ENCODE data around the gene ZC3H7A. TPM values are rescaled to one million over a fixed set of nuclear protein-coding genes. Genes with fewer than 3 reads are reported as not detected.

ZC3H7A gene
- total RNA-seq, 6 experiments from 2014 or later, result 56.5 to 73.0 (median 63.5) TPM

DNA sequence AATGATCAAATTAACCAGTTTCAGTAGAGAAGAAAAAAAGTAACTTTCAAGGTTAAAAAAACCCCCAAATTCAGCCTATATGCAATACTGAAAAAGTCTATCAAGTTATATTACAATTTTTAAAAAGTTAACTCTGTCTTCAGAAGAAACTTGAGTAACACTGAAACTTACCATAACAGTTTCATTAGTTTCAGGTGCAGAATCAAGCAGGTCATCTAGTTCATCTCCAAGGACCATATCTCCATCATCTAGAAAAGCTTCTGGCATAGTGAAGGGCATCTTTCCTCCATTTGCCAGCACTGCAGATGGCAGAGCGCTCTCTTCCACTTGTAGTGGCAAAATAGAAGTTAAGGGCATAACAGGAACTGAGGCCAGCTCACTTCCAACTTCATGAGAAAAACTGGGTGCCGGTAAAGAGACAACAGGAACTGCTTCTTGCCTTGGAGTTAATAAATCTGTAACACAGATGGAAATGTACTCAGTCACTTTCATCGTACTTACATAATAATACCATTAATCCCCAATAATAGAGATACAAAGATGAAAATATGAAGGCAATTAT, 22.9 kb downstream of the ZC3H7A start:
- Mint-ChIP-seq H3K27me3 (ENCODE audit: insufficient read depth) (no peaks in the 10 kb centered on the region), H3K4me3 (no peak overlapping the region), H3K4me1 (ENCODE audit: low read depth) (no peaks in the 10 kb centered on the region), H3K9me3 (no peaks in the 10 kb centered on the region), H3K36me3 (ENCODE audit: low read depth) (peaks cover 21% of the 10 kb centered on the region), H3K27ac (no peak overlapping the region; the same call in 1 of the 2 replicates)
- no peak for TF ChIP-seq CTCF (IDR thresholded peaks at IDR 0.05)
- DNase-seq, result no peak

- TF ChIP-seq CTCF (IDR thresholded peaks at IDR 0.05), result no peak
- H3K27me3 Mint-ChIP-seq (ENCODE audit: insufficient read depth), result no peaks in the 10 kb centered on the region
- no peak overlapping the region; the same call in 1 of the 2 replicates for H3K27ac Mint-ChIP-seq
- no peaks in the 10 kb centered on the region for H3K4me1 Mint-ChIP-seq (ENCODE audit: low read depth)
- no peak overlapping the region for H3K4me3 Mint-ChIP-seq
- DNase-seq, result no peak
- H3K36me3 Mint-ChIP-seq (ENCODE audit: low read depth), result peaks cover 39% of the 10 kb centered on the region
- H3K9me3 Mint-ChIP-seq, result no peaks in the 10 kb centered on the region
These were observed 28.2 kb downstream of the ZC3H7A start for GRCh38 chr16:11768849-11769248.

DNA sequence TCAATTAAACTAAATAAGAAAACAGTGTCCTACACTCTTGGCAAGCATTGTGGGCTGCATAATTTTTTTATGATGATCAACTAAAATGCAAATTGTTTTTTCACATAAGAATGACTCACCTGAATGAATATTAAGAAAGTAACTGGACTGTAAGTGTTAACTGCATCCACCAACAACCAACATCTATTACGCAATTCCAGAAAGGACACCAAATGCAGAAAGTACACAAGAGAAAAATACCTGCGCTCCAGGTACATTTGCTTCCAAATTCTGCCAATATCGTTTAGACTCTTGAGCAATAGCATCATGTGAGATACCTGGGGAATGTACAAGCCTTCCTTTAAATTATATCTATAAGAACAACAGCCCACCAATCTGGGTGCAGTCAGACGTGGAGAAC, 34.6 kb downstream of the ZC3H7A start:
- H3K9me3 Mint-ChIP-seq, result no peaks in the 10 kb centered on the region
- H3K27ac Mint-ChIP-seq, result no peak overlapping the region
- no peak for DNase-seq

GRCh38 chr16:11759997-11760396, 37.1 kb downstream of the ZC3H7A start:
- TF ChIP-seq CTCF (IDR thresholded peaks at IDR 0.05), result no peak
- H3K4me1 Mint-ChIP-seq (ENCODE audit: low read depth), result peaks cover 20% of the 10 kb centered on the region
- H3K36me3 Mint-ChIP-seq (ENCODE audit: low read depth), result peaks cover 65% of the 10 kb centered on the region
- no peak overlapping the region for H3K27ac Mint-ChIP-seq
- H3K4me3 Mint-ChIP-seq, result no peak overlapping the region
- H3K9me3 Mint-ChIP-seq, result no peaks in the 10 kb centered on the region
- H3K27me3 Mint-ChIP-seq (ENCODE audit: insufficient read depth), result peaks cover 4% of the 10 kb centered on the region; the same call in 1 of the 2 replicates
- no peak for DNase-seq

More for the DNA sequence above, 34.6 kb downstream of the ZC3H7A start:
- no peak for TF ChIP-seq CTCF (IDR thresholded peaks at IDR 0.05)
- Mint-ChIP-seq H3K27me3 (ENCODE audit: insufficient read depth) (peaks cover 4% of the 10 kb centered on the region; the same call in 1 of the 2 replicates), H3K36me3 (ENCODE audit: low read depth) (peaks cover 60% of the 10 kb centered on the region), H3K4me1 (ENCODE audit: low read depth) (peaks cover 17% of the 10 kb centered on the region), H3K4me3 (no peak overlapping the region)

DNA sequence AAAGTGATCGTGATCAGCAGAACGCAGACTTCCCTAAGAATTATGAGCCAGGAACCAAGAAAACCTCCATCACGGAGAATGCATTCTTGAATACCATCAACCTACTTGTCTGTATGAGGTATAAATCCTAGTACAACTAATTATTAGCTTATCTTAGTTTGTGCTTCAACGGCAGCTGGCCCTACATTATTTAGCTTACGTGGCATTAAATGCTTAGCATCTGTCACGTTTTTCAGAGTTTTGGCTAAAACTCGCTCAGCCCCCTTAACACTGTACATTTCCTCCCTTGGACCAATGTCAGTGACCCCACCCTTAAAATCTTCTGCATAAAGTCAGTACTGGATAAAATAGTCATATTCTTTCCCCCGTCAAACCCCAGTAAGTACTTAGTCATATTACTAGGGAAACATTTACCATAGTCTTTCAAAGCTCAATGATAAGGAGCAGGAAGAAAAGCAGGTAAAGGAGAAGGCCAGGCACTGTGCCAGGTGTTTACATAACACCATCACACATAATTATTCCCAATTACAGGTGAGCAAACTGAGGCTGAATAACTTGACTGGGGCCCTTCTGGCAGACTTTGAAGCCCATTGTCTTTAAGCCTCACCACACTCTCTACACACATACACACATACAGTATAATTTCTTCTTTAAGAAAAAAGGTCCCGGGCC, 37.8 kb downstream of the ZC3H7A start:
- TF ChIP-seq CTCF (IDR thresholded peaks at IDR 0.05), result no peak
- DNase-seq, result no peak
- Mint-ChIP-seq H3K27me3 (ENCODE audit: insufficient read depth) (peaks cover 4% of the 10 kb centered on the region; the same call in 1 of the 2 replicates), H3K27ac (no peak overlapping the region), H3K4me3 (no peak overlapping the region), H3K36me3 (ENCODE audit: low read depth) (peaks cover 61% of the 10 kb centered on the region), H3K9me3 (no peaks in the 10 kb centered on the region), H3K4me1 (ENCODE audit: low read depth) (peaks cover 20% of the 10 kb centered on the region)

Data from HFFc6 (cell line).